NCI-H526 treated with DMSO at 0.1 percent for 48 hours (cell line): Measurements from ENCODE around the gene PSAT1.

Experiments
- DNase-seq: peaks from one replicate; lab custom pipeline; 2025; lab: John Stamatoyannopoulos, UW

PSAT1 gene

GRCh38 chr9:78365748-78366697 is 69.1 kb downstream of the PSAT1 start:
- DNase-seq: no peak

GRCh38 chr9:78366827-78367226 is 69.9 kb downstream of the PSAT1 start:
- DNase-seq: no peak

GRCh38 chr9:78368236-78368635 is 71.3 kb downstream of the PSAT1 start:
- DNase-seq: no peak

- DNase-seq: peak; percentile 37
Measured at GRCh38 chr9:78369639-78370219, 72.8 kb downstream of the PSAT1 start.

GRCh38 chr9:78370991-78371390 is 74.1 kb downstream of the PSAT1 start:
- no peak for DNase-seq

GRCh38 chr9:78371981-78372380 is 75.1 kb downstream of the PSAT1 start:
- peak; percentile 85 for DNase-seq
